Osteoblast (primary cell): ENCODE results near the gene PLOD3. TPM values are rescaled to one million over a fixed set of nuclear protein-coding genes. Genes with fewer than 3 reads are reported as not detected.

Experiments
- DNase-seq: peaks from one replicate; pipeline ENCODE4 v3.0.0; 2011; ENCODE audit warnings: low spot score, mixed read lengths; ENCODE audit not compliant: insufficient read length; ENCODE audit errors: missing footprints
- H2AFZ ChIP-seq: 2 replicates; pipeline ENCODE4 v1.6.0; 2011; ENCODE audit warnings: mild to moderate bottlenecking, low read length
- H3K27ac ChIP-seq: 2 replicates; pipeline ENCODE4 v1.5.1; 2011; ENCODE audit warnings: mild to moderate bottlenecking, low read depth, low read length, moderate library complexity
- H3K27me3 ChIP-seq: 2 replicates; pipeline ENCODE4 v1.6.0; 2012; ENCODE audit warnings: mild to moderate bottlenecking, control low read depth, inconsistent platforms, low read length, moderate library complexity; ENCODE audit not compliant: insufficient read depth
- H3K36me3 ChIP-seq: 2 replicates; pipeline ENCODE4 v1.5.1; 2011; ENCODE audit warnings: mild to moderate bottlenecking, low read length, control low read depth, moderate library complexity; ENCODE audit not compliant: insufficient read depth
- H3K4me1 ChIP-seq: 2 replicates; pipeline ENCODE4 v1.5.1; 2011; ENCODE audit warnings: mild to moderate bottlenecking, low read length, control low read depth, moderate library complexity; ENCODE audit not compliant: insufficient read depth
- H3K4me2 ChIP-seq: 2 replicates; pipeline ENCODE4 v1.6.0; 2011; ENCODE audit warnings: mild to moderate bottlenecking, low read length; ENCODE audit not compliant: insufficient read depth
- H3K4me3 ChIP-seq: fragments of 200-600 bp; sonication (generic); 3 replicates; pipeline ENCODE4 v1.5.1; 2012; ENCODE audit warnings: mild to moderate bottlenecking, low read length, inconsistent platforms; ENCODE audit not compliant: insufficient read depth
- H3K79me2 ChIP-seq: 2 replicates; pipeline ENCODE4 v1.6.0; 2012; ENCODE audit warnings: mild to moderate bottlenecking, low read length, control low read depth, inconsistent platforms; ENCODE audit not compliant: insufficient read depth
- H3K9me3 ChIP-seq: 2 replicates; pipeline ENCODE4 v1.5.1; 2011; ENCODE audit warnings: low read depth, low read length, control low read depth
- H4K20me1 ChIP-seq: 2 replicates; pipeline ENCODE4 v1.6.0; 2012; ENCODE audit warnings: mild to moderate bottlenecking, low read length, control low read depth; ENCODE audit not compliant: insufficient read depth
- total RNA-seq: library from RNA; depleted of rRNA; stranded (reverse); fragments of >200 nt; gene quantifications from 2 replicates; pipeline ENCODE4 v1.2.3, GENCODE V29; 2012
- TF ChIP-seq, protein P1 (sequence below): IDR thresholded peaks from 2 replicates; pipeline ENCODE4 v1.5.1; 2011; ENCODE audit warnings: mild to moderate bottlenecking, low read depth, low read length, moderate library complexity; ENCODE audit errors: extremely low read depth

PLOD3 gene
- total RNA-seq, 1 donor, result 81.8 TPM

DNA sequence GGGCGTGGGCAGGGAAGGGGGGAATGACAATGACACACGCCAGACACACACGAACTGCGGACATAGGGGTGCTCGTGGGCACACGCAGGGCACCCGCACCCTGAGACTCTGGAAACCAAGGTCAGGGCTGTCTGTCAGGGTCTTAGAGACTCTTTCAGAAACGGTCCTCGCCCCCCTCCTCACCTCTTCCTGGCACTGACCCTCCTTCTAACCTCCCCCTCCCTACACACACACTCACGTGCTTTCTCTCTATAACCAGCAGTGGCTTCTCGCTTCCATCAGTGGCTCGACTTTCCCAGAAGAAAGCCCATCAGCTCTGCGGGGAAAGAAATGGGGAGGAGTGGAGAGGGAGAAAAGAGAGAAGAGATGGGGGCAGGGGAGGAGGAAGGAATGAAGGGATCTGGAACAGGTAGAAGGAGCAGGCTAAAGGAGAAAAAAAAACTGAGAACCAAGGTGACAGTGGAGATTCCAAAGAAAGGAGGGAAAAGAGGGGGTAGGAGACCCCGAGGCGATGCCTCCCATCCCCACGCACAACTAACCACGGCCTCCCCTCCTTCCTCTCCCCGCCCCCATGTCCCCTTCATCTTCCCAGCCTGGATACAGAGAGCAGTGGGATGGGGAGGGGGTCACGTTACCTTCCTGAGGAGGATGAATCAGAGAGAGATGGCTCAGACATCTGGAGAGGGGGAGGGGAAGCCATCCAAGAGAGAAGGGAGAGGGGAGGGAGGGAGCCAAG lies 50.3 kb downstream of the PLOD3 start:
- Histone ChIP-seq H3K79me2 (no peaks in the 10 kb centered on the region), H3K9me3 (no peaks in the 10 kb centered on the region), H3K4me1 (peaks cover 22% of the 10 kb centered on the region), H3K36me3 (peaks cover 4% of the 10 kb centered on the region), H3K27me3 (peaks cover 81% of the 10 kb centered on the region), H3K4me2 (no peak overlapping the region), H2AFZ (no peak overlapping the region), H3K4me3 (no peak overlapping the region), H4K20me1 (peaks cover 21% of the 10 kb centered on the region), H3K27ac (no peak overlapping the region)
- peak; percentile 70 for DNase-seq
- TF ChIP-seq, protein P1, sequence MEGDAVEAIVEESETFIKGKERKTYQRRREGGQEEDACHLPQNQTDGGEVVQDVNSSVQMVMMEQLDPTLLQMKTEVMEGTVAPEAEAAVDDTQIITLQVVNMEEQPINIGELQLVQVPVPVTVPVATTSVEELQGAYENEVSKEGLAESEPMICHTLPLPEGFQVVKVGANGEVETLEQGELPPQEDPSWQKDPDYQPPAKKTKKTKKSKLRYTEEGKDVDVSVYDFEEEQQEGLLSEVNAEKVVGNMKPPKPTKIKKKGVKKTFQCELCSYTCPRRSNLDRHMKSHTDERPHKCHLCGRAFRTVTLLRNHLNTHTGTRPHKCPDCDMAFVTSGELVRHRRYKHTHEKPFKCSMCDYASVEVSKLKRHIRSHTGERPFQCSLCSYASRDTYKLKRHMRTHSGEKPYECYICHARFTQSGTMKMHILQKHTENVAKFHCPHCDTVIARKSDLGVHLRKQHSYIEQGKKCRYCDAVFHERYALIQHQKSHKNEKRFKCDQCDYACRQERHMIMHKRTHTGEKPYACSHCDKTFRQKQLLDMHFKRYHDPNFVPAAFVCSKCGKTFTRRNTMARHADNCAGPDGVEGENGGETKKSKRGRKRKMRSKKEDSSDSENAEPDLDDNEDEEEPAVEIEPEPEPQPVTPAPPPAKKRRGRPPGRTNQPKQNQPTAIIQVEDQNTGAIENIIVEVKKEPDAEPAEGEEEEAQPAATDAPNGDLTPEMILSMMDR, result no peak

DNA sequence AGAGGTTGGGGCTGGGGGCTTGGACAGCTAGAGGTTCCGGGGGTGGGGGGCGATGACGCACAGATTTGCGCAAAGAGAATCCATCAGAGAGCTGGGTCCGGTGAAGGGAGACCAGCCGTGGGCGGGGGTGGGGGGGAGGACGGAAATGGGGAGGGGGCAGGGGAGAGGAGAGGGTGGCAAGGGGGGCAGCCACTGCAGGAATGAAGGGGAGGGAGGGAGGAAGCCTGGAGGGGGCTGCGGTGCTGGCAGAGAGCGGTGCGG lies 50.8 kb downstream of the PLOD3 start:
- Histone ChIP-seq H3K4me3 (no peak overlapping the region), H3K4me1 (peaks cover 22% of the 10 kb centered on the region), H2AFZ (no peak overlapping the region), H3K4me2 (no peak overlapping the region), H3K27me3 (peaks cover 76% of the 10 kb centered on the region), H3K27ac (no peak overlapping the region), H3K79me2 (no peaks in the 10 kb centered on the region), H3K36me3 (peaks cover 7% of the 10 kb centered on the region), H4K20me1 (peaks cover 26% of the 10 kb centered on the region), H3K9me3 (no peaks in the 10 kb centered on the region)
- peak; percentile 57 for DNase-seq
- TF ChIP-seq, protein P1, result no peak

DNA sequence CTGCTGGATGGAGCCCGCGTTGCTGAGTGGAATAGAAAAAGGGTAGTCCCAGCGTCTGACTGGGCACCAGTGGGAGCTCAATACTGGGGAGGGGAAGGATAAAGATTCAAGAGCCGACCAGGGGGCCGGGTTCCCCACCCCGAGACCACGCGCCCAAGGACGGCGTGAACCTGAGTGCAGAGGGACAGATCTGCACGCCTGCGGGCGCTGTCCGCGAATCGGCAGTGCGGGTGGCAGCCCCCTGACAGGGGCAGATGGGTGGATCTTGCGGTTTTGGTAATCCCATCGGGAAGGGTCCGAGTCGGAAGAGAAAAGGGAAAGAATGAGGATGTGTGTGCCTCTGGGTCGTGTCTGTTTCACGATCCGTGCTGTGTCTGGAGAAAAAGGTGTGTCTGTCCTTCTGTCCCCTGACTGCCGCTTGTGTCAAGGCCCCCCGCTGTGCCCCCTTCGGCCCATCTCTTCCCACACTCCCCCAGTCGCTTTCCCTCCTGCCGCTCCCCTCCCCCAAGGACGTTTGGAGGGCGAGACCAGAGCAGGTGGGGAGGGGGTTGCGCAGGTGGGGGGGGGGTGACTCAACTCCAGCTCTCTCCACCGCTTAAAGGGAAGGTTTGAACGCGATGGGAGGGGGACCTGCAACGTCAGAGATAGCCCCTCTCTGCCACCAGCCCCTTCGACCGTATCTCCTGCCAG lies 51.3 kb downstream of the PLOD3 start:
- Histone ChIP-seq H3K4me1 (peaks cover 22% of the 10 kb centered on the region), H3K4me2 (peak overlapping the region; percentile 74), H3K9me3 (no peaks in the 10 kb centered on the region), H3K79me2 (no peaks in the 10 kb centered on the region), H3K27me3 (peaks cover 71% of the 10 kb centered on the region), H4K20me1 (peaks cover 26% of the 10 kb centered on the region), H3K4me3 (peak overlapping the region; percentile 55), H3K27ac (no peak overlapping the region), H2AFZ (no peak overlapping the region), H3K36me3 (peaks cover 10% of the 10 kb centered on the region)
- TF ChIP-seq, protein P1, result no peak
- DNase-seq, result peak; percentile 38
